Measurements from ENCODE around the gene WASF2.

The WASF2 gene

DNA sequence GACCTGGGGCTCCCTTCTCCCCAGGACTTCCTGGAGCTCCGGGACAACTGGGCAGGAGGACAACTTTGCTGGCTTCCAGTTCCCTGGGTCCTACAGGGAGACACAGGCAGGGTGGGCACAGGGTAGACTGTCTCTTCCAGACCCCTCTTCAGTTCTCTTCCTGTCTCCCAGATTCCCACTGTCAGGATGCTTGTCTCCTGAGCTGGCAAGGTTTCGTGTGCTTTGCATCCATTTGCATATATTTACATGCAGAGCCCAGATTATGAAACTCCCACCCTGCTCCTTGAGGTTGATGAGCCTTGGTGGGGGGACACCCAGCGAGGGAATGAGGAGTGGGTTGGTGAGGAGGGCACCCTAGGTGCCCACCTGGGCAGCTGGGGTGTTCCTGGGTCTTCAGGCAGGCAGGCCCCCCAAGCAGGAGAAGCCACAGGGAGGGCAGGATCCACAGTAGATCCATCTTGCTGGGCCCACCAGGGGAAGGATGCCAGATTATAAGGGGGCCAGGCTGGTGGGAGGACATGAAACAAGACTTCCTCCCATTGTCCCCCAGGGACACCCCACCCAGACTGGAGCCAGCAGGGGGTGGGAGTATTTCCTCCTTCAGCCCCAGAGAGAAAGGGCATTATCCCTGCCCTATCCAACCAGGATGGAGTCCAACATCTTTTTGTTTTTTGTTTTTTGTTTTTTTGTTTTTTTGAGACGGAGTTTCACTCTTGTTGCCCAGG is 115.4 kb downstream of the WASF2 start, which contains the start of gene FCN3:
TSS of gene FCN3 (minus strand) at position 463 of the 725 bp plus-strand sequence. CDS start at position 457, 6 bp downstream.
- no peak for DNase-seq (ENCODE audit: low spot score)

DNA sequence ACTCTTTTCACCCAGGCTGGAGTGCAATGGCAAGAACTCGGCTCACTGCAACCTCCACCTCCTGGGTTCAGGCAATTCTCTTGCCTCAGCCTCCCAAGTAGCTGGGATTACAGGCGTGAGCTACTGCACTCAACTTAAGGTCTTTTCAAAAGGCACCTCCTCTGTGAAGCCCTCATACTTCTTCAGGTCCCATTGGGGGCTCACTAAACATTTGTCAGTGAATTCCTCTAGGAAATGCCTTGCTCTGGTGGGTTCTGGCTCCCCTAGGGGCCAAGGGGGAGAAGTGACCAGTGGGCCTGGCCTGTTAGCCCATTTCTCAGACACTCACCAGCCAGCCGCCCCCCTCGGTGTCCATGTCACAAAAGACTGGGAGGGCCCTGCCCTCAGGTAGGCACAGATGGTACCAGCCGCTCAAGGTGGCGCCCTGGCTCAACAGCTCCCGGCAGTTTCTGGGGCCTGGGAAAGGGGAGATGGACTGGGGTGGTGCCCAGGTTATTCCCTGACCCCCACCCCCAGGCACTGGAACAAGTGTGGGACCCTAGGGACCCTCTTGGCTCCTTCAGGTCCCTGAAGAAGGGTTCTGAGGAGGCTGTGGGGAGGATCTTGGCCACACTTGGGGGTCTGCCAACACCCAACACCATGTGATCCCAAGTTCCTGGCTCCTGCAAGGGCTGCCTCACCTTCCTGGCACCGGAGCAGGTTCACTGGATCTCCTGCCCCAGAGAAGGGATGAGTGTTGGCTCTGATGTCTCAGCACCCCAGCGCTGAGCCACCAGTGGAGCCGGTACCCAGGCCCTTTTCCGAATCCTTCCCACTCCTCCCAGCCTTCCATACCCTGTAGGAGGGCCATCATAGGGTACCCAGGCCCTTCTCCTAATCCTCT is 116.9 kb downstream of the WASF2 start:
- no peak for DNase-seq (ENCODE audit: low spot score)

DNA sequence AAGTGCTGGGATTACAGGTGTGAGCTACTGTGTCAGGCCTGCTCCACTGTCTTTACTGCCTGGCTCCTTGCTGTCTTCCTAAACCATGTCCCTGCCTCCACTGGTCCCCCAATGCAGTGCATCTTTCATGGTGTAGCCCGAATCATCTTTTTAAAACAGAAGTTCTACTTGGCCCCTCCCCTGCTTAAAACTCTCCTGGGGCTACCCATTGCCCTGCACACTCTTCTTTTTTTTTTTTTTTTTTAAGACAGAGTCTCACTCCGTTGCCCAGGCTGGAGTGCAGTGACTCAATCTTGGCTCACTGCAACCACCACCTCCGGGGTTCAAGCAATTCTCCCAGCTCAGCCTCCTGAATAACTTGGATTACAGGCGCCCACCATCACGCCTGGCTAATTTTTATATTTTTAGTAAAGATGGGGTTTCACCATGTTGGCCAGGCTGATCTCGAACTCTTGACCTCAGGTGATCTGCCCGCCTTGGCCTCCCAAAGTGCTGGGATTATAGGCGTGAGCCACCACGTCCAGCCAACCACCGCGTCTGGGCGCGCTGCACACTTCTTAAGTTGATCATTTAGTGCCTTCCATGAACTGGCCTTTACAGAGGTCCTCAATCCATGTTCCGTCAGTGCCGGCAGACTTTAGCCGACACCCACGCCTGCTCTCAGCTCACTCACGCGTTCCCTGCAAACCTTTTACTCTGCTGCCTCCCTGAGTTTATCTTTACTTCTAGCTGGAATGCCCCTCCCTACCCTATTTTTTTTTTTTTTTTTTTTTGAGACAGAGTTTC is 117.8 kb downstream of the WASF2 start:
- no peak for DNase-seq (ENCODE audit: low spot score)

DNA sequence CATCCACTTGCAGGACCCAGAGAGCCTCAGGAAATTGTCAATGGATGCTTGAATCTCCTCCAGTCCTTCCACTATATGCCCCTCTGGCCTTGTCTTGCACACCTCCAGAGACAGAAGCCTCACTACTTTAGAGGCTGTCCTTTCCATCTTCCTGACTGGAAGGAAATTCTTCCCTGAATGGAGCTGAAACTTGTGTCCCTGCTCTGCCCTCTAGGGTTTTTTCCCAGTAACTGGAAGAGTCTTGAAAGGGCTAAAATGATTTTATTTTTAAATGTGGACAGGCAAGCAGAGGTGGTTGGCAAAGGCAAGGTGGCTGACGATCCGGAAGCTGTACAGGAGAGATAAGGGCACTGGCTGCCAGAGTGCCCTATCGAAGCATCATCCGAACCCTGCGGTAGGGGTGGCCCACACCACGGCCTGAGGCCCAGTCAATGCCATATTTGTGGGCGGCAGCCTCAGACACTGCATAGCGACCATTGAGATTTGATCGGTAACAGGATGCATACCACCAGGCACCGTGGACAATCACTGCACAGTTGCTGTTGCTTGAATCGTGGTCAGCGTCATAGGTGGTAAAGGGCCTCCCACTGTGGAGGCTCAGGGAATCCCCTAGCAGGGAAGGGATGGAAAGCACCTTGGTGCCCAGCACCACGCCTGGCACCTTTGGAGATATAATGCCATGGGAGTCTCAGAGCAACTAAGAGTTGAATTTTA is 120.9 kb downstream of the WASF2 start:
- DNase-seq (ENCODE audit: low spot score) = no peak

DNA sequence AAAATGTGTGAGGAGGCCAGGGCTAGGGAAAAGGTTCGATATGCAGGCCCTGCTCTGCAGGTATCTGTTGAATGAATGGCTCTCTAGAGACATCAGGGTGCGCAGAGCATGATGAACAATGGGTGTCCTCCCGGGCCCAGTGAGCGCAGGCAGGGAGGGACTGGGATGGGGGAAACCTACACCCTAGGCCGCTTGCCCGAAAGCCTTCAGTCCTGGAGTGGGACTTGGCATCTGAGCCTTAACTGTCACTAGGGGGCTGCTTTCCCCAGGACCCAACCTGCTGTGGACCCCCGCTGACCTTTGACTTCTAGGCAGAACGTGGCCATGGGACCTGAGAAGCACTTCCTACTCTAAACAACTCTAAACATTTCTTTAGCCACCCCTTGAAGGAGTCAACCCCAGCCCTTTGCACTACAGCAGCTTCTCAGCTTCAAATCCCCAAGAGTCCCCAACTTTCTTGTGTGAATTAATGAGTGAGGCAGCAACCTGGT is 122.8 kb downstream of the WASF2 start:
- no peak for DNase-seq (ENCODE audit: low spot score)

DNA sequence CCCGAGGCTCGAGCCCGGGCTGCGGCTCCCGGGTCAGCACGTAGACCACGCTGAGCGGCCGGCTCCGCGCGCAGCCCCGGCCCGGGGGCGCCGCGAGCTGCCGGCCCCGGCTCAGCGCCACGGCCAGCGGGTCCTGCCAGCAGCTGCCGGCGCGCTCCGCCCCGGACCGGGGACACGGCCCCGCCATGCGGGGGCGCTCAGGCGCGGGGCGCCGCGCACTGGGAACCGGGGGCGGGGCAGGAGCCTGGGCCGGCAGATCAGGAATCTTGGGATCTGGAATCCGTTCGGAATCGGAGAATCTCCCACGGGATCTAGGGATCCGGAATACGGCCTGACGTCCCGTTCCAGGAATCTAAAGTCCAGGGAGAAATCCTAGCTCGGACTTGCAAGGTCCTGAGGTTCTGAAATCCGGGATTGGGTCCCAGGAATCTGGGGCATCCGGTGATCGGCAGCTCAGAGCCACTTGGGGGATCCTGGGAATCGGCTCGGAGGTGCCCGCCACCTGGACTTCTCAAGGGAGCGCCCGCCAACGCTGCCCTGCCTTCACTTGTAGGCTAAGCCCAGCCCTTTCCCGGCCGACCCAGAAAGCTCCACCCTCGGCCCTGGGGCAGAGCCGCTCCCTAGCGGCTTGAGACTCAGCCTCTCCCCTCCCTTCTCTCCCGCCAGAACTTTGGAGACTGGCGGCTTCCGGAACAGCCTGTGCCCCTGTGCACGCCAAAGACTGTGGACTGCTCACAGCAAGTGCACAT is 123.4 kb downstream of the WASF2 start, which contains the start of gene MAP3K6:
TSS of gene MAP3K6 (minus strand) at position 551 of the 749 bp plus-strand sequence. CDS start at position 187, 364 bp downstream.
- DNase-seq (ENCODE audit: low spot score) = no peak

DNA sequence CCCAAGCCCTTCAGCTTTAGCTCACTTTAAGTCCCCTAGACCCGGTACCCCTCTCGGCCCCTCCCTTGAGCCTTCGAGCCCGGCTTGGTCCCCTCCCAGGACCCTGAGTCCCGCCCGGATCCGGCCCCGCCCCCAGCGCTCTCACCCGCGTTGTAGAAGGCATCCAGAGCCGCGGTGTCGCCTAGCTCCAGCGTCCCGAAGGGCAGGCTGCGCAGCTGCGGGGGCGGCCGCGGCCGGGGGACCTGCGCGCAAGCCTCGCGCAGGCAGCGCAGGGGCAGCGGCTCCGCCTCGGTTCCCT is 123.9 kb downstream of the WASF2 start:
- peak; percentile 65 for DNase-seq (ENCODE audit: low spot score)

DNA sequence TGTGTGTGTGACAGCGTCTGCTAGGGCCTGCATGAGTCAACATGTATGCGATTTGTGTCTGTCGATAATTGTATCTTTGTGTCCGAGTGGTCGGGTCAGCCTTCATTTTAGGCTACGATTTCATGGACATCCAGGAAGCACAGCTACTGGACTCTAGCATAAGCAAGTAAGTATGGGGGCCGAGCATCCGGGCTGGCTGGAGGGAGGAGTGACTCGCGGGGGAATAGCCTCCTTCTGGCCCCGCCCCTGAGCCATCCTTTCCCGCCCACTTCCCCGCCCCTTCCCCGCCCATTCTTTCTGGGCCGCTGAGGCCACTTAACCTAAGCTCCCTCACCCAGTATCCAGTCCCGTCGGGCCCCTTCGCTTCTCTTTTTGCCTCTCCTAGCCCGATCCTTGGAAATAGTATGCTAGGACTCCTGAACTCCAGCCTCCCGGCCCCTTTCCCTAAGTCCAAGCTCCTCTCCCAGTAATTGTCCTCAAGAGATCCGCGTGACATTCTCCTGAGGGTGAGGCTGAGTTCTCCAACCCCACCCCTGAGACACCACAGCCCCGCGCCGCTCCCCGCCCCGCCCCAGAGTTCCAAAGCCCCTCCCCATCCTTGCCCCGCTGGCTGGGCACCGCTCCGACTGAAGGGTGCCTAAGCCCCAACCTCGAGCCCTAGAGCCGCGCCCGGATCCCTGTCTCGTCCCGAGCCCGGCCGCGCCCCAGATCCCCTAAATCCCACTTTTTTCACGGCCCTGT is 124.4 kb downstream of the WASF2 start:
- DNase-seq (ENCODE audit: low spot score) = peak; percentile 77

DNA sequence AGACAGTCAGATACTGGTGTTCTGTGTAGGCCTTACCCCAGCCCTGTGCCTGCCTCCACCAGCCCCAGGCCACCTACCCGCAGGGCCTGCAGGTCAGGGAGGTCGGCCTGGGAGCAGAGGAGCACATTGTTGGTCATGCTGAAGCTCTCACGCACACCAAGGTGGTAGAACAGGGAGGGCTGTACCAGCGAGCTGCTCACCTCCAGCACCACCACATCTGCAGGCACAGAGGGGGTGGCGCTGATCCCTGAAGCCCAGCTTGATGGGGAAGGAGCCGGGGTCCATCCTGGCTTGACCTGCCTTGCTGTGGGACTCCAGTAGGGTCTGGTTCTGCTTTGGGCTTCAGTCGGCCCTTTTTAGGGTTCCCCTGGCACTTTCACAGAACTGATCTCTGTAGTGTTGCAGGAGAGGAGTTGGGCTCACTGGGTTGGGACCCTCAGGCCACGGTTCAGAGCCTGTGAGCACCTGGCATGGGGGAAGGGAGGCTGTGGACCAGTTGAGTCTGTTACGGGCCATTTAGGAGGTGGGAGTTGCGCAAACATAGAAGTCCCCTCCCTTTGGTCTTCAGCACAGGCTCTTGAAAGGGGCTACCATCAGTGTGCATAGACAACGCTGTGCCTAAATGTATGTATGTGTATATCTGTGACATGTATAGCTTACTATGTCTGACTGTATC is 125.1 kb downstream of the WASF2 start:
- no peak for DNase-seq (ENCODE audit: low spot score)

DNA sequence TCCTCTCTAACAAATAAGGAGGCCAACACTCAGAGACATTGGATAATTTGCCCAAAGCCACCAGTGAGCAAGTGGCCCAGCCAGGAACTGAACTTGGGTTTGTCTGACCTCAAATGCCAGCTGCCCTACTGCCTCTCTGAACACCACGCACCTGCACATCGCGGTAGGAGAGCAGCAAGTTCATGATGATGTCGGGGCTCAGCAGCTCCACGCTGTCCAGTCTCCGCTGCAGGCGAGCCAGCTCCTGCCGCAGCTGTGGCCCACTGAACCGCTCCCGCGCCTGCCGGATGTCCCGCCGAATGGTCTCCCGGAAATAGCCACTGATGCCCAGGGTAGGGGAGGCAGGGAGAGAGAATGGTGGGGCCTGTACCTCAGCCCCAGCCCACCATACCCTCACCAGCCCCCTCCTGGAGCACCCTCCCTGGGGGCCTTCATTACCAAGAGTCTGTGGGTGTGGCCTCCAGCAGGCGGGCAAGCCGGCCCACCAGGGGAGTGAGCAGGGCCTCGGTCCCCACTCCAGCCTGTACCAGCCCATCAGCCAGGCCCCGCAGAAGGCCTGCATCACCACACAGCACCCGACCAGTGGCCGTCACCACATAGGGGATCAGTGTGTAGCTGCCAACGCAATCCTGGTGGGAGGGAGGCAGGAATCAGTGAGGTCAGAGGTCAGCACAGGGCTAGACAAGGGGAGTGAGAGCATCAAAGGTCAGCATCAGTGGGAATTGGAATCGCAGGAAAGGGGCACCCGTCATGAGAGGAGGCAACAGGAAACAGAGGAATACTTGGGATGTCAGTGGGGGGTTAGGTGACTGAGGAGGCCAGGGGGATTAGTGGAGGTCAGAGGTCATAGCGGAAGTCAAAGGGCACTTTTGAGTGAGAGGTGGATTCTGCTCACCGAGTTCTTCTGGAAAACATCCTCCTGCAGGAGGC is 125.9 kb downstream of the WASF2 start:
- DNase-seq (ENCODE audit: low spot score) = no peak

DNA sequence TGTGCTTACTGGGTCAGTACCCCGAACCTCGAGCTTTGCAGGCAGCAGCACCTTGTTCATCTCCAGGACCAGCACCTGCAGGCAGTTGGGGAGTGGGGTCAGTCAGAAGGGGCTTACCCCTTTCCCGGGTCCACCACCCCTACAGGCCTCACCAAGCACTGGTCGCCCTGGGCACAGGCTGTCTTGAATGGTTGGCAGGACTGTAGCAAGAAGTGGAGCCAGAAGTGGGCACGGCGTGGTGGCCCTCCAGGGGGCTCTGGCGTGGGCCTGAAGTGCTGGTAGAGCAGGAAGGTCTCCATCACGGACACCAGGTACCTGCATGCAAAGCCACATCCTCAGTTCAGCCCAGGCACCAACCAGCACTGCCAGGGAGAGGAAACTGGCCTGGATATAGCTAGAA is 128.4 kb downstream of the WASF2 start:
- DNase-seq (ENCODE audit: low spot score) = no peak

DNA sequence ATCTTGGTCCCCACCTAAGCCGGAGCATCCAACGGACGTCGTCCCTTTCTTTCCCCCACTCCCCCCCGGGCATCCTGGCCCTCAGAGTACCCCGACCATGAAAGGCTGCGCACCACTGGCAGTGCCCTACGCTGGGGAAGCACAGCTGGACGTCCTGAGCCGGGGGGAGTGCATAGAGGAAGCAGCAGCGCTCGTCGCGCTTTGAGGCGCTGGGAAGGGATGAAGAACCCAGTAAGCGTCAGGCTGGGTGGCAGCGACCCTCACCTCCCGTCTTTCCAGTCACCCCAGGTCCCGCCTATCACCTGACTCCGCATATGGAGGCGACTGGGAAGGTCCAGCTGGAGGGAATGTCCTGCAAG is 128.9 kb downstream of the WASF2 start:
- no peak for DNase-seq (ENCODE audit: low spot score)

DNA sequence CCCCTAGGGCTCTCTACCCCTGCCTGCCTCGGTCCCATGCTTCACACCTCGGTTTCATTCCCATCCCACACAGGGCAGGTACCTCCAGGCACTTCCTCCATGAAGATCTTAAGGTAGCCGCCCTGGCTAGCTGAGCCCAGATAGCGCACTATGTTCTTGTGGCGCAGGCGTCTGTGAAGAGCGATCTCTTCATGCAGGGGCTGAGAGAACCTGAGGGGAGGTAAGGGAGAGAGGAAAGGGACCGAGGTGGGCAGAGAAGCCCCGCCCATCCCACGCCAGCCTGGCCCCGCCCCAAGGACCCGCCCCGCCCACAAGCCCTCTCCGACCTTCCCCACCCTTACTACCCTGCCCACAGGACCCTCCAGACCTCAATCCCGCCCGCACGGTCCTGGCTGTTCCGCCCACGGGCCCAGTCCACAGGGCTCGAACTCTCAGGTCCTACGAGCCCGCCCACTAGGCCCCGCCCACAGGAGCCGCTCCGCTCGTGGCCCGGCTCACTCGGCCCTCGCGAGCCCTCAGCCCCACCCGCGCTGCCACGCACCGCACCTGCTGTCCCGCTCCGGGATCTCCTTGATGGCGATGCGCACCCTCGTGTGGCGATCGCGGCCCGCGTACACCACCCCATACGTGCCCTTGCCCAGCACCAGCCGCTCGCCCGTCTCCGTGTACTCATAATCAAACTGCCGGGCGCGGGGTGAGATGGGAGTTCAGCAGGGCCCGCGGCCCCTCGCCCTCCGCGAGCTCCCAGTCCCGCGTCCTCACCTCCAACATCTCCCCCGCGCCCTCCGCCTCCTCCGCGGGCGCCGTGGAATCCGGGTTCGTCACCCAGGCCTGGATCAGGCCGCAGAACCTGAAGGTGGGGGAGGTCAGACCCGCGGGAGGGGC is 129.6 kb downstream of the WASF2 start:
- peak; percentile 42 for DNase-seq (ENCODE audit: low spot score)

DNA sequence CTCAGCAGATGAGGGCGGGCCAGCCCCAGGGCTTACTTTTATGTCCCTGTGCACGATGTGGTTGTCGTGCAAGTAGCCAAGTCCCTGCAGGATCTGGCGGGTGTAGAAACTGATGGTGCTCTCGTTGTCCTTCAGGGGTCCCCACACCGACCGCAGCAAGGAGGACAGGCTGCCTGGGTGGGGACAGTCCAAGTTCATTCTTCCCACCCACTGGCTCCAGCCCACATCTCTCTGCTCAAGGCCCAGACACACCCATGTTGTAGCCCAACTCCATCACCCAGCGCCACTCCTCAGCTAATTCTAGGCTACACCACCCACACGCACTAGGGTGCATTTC is 130.2 kb downstream of the WASF2 start:
- DNase-seq (ENCODE audit: low spot score) = no peak

DNA sequence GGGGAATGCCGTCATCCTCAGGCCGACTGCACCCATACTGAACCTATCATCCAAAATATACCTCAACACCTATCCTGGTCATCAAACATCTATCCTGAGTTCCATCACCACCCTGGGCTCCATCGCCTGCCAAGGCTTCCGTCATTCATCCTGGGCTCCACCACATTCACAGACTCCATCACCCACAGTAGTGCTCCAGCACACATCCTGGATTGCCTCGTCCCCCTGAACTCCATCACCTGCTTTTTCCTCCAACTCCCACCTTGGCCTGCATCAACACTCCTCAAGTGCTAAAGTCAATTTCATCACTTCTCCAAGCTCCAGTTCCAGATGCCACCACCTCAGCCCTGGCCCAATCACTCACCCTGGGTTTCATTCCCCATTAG is 131.0 kb downstream of the WASF2 start:
- DNase-seq (ENCODE audit: low spot score) = no peak

DNA sequence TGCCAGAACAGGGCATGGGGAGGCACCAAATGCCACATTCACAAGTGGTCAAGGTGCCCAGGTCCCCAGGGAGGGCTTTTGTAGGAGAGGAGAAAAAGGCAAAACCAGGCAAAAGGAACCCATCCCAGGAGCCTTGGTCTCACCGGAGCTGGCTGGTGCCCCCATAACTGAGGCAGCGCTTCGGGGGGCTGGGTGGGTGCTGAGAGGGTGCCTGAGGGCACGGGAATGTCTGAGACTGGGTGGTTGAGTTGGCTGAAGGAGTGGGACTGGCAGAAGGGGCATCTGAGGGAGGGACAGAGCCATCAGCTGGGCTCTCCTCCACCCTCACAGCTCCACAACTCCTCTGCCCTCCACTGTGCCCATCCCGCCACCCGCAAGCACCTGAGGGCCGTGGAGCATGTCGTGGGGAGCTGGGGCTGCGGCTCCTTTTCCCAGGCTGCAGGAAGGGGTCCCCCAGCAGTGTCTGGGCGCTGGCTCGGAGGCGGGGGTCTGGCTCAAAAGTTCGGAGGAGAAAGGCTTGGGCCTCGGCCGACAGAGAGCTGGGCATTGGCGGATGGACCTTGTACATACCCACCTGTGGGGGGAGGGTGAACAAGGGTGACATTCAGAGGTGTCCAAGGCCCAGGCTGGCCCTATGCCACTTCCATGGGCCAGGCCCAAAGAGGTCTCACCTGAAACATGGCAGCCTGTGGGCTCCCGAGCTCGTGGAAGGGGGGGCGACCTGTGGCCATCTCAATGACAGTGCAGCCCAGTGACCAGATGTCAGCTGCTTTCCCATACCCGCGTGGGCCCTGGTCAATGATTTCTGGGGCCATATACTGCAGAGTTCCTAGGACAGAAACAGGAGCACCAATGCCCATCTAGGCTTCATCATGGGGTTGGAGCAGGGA is 131.7 kb downstream of the WASF2 start:
- DNase-seq (ENCODE audit: low spot score) = no peak

Measured in CD4-positive, alpha-beta T cell treated with Interleukin-6 at 100 ng/mL for 8 hours (primary cell).